CD8-positive, alpha-beta memory T cell (primary cell): Measurements from ENCODE around the gene PGR. TPM values are rescaled to one million over a fixed set of nuclear protein-coding genes. Genes with fewer than 3 reads are reported as not detected.

Experiments used
- CTCF ChIA-PET: fragments of 350-600 bp; sonication (Branson Sonifier 250); formaldehyde crosslinking; loops from one replicate; lab custom pipeline; 2021; ENCODE audit warnings: antibody characterized with exemption; lab: Charles Lee
- POLR2A ChIA-PET: fragments of 350-600 bp; sonication (Branson Sonifier 250); formaldehyde crosslinking; loops from one replicate; lab custom pipeline; 2021; ENCODE audit warnings: antibody characterized with exemption; lab: Charles Lee
- DNase-seq, 5 donors: peaks; one replicate each; pipeline versions ENCODE4 v3.0.0 to v3.0.0-alpha.2; 2020 to 2022; ENCODE audit warnings: mixed read lengths in 1 of 5
- H3K27ac ChIP-seq: one replicate; pipeline ENCODE4 v1.7.0; 2013; ENCODE audit warnings: low read depth, mild to moderate bottlenecking, low read length, moderate library complexity
- H3K27me3 ChIP-seq: 2 replicates; pipeline ENCODE4 v1.7.0; 2013; ENCODE audit warnings: low read length, mild to moderate bottlenecking; ENCODE audit not compliant: insufficient read depth, poor library complexity, severe bottlenecking
- H3K36me3 ChIP-seq: 2 replicates; pipeline ENCODE4 v1.7.0; 2013; ENCODE audit warnings: mild to moderate bottlenecking, low read length, moderate library complexity; ENCODE audit not compliant: insufficient read depth
- H3K4me1 ChIP-seq: 2 replicates; pipeline ENCODE4 v1.7.0; 2013; ENCODE audit warnings: mild to moderate bottlenecking, low read length, moderate library complexity; ENCODE audit not compliant: insufficient read depth
- H3K4me3 ChIP-seq: 2 replicates; pipeline ENCODE4 v1.7.0; 2013; ENCODE audit warnings: mild to moderate bottlenecking, low read length
- H3K9me3 ChIP-seq: 2 replicates; pipeline ENCODE4 v1.7.0; 2013; ENCODE audit warnings: mild to moderate bottlenecking, low read length
- H3K27ac Mint-ChIP-seq, 8 donors: one replicate each; pipeline ENCODE4 v1.8.0; 2020 to 2021; ENCODE audit warnings: mixed read lengths in 8 of 8, mild to moderate bottlenecking in 6 of 8, inconsistent platforms in 3 of 8, moderate library complexity in 3 of 8
- H3K27me3 Mint-ChIP-seq, 2 donors: one replicate each; pipeline ENCODE4 v1.8.0; 2020 to 2021; ENCODE audit warnings: mixed read lengths in 2 of 2, mild to moderate bottlenecking in 1 of 2, moderate library complexity in 1 of 2
- H3K36me3 Mint-ChIP-seq, 3 donors: one replicate each; pipeline ENCODE4 v1.8.0; 2020 to 2021; ENCODE audit warnings: mixed read lengths in 3 of 3, inconsistent platforms in 1 of 3, mild to moderate bottlenecking in 1 of 3
- H3K4me1 Mint-ChIP-seq, 3 donors: one replicate each; pipeline ENCODE4 v1.8.0; 2020 to 2021; ENCODE audit warnings: mixed read lengths in 3 of 3, inconsistent platforms in 1 of 3, mild to moderate bottlenecking in 1 of 3
- H3K4me3 Mint-ChIP-seq, 7 donors: one replicate each; pipeline ENCODE4 v1.8.0; 2020 to 2021; ENCODE audit warnings: mixed read lengths in 7 of 7, mild to moderate bottlenecking in 6 of 7, moderate library complexity in 4 of 7, inconsistent platforms in 2 of 7
- H3K9me3 Mint-ChIP-seq, 5 donors: one replicate each; pipeline ENCODE4 v1.8.0; 2020 to 2022; ENCODE audit warnings: mixed read lengths in 5 of 5, mild to moderate bottlenecking in 3 of 5, moderate library complexity in 2 of 5, inconsistent platforms in 1 of 5
- polyA plus RNA-seq: library from polyadenylated mRNA; unstranded; fragments of 300-500 nt; fragmentation: Illumina TruSeq; gene quantifications from one replicate; pipeline ENCODE4 v1.2.3, GENCODE V29; 2021
- total RNA-seq, 2 experiments: library from RNA; stranded (reverse); gene quantifications; one replicate each; pipeline ENCODE4 v1.2.3, GENCODE V29; 2021

Gene PGR
- total and polyA plus RNA-seq, 3 experiments from 2014 or later, result not detected

GRCh38 chr11:101053492-101053891 lies 76.1 kb downstream of the PGR start:
- Histone ChIP-seq H3K4me1 (no peaks in the 10 kb centered on the region), H3K4me3 (no peak overlapping the region), H3K27ac (no peak overlapping the region), H3K9me3 (no peaks in the 10 kb centered on the region), H3K36me3 (no peaks in the 10 kb centered on the region), H3K27me3 (no peaks in the 10 kb centered on the region)
- Mint-ChIP-seq H3K36me3 (no peaks in the 10 kb centered on the region), H3K27ac (no peak overlapping the region), H3K4me3 (no peak overlapping the region), H3K9me3 (peaks cover 5 to 22% (median 11%) of the 10 kb centered on the region in 5 donors), H3K27me3 (no peaks in the 10 kb centered on the region), H3K4me1 (no peaks in the 10 kb centered on the region)
- CTCF ChIA-PET, result no interaction called here
- POLR2A ChIA-PET, result no interaction called here
- no peak for DNase-seq

GRCh38 chr11:101051677-101052076 lies 77.9 kb downstream of the PGR start:
- H3K9me3 Mint-ChIP-seq, result peaks cover 2 to 13% (median 10%) of the 10 kb centered on the region in 5 donors
- Histone ChIP-seq H3K36me3 (no peaks in the 10 kb centered on the region), H3K4me1 (no peaks in the 10 kb centered on the region), H3K27me3 (no peaks in the 10 kb centered on the region), H3K9me3 (no peaks in the 10 kb centered on the region), H3K27ac (no peak overlapping the region), H3K4me3 (no peak overlapping the region)
- CTCF ChIA-PET, result no interaction called here
- H3K27ac Mint-ChIP-seq, result no peak overlapping the region
- H3K36me3 Mint-ChIP-seq, result no peaks in the 10 kb centered on the region
- H3K4me3 Mint-ChIP-seq, result no peak overlapping the region
- H3K4me1 Mint-ChIP-seq, result no peaks in the 10 kb centered on the region
- no peaks in the 10 kb centered on the region for H3K27me3 Mint-ChIP-seq
- POLR2A ChIA-PET, result no interaction called here
- DNase-seq, result no peak

- Histone ChIP-seq H3K27me3 (no peaks in the 10 kb centered on the region), H3K4me1 (no peaks in the 10 kb centered on the region), H3K36me3 (no peaks in the 10 kb centered on the region), H3K4me3 (no peak overlapping the region), H3K9me3 (no peaks in the 10 kb centered on the region), H3K27ac (no peak overlapping the region)
- H3K27me3 Mint-ChIP-seq, result no peaks in the 10 kb centered on the region
- no peak overlapping the region for H3K4me3 Mint-ChIP-seq
- no peak overlapping the region for H3K27ac Mint-ChIP-seq
- DNase-seq, result no peak
- POLR2A ChIA-PET, result no interaction called here
- H3K9me3 Mint-ChIP-seq, result peaks cover 2 to 14% (median 10%) of the 10 kb centered on the region in 5 donors
- H3K4me1 Mint-ChIP-seq, result no peaks in the 10 kb centered on the region
- H3K36me3 Mint-ChIP-seq, result no peaks in the 10 kb centered on the region
- CTCF ChIA-PET, result no interaction called here
Observed at GRCh38 chr11:101049813-101050212, 79.8 kb downstream of the PGR start.

GRCh38 chr11:101049123-101049522 lies 80.5 kb downstream of the PGR start:
- Histone ChIP-seq H3K9me3 (no peaks in the 10 kb centered on the region), H3K4me3 (no peak overlapping the region), H3K36me3 (no peaks in the 10 kb centered on the region), H3K27me3 (no peaks in the 10 kb centered on the region), H3K27ac (no peak overlapping the region), H3K4me1 (no peaks in the 10 kb centered on the region)
- DNase-seq, result no peak
- H3K4me3 Mint-ChIP-seq, result no peak overlapping the region
- no peak overlapping the region for H3K27ac Mint-ChIP-seq
- H3K27me3 Mint-ChIP-seq, result no peaks in the 10 kb centered on the region
- peaks cover 2 to 16% (median 10%) of the 10 kb centered on the region in 5 donors for H3K9me3 Mint-ChIP-seq
- CTCF ChIA-PET, result no interaction called here
- POLR2A ChIA-PET, result no interaction called here
- H3K36me3 Mint-ChIP-seq, result no peaks in the 10 kb centered on the region
- no peaks in the 10 kb centered on the region for H3K4me1 Mint-ChIP-seq

- Histone ChIP-seq H3K9me3 (no peaks in the 10 kb centered on the region), H3K4me1 (no peaks in the 10 kb centered on the region), H3K27me3 (no peaks in the 10 kb centered on the region), H3K36me3 (no peaks in the 10 kb centered on the region), H3K4me3 (no peak overlapping the region), H3K27ac (no peak overlapping the region)
- Mint-ChIP-seq H3K4me3 (no peak overlapping the region), H3K9me3 (peaks cover 2 to 14% (median 12%) of the 10 kb centered on the region in 5 donors), H3K27me3 (no peaks in the 10 kb centered on the region), H3K36me3 (no peaks in the 10 kb centered on the region), H3K4me1 (no peaks in the 10 kb centered on the region), H3K27ac (no peak overlapping the region)
- CTCF ChIA-PET, result no interaction called here
- no peak for DNase-seq
- POLR2A ChIA-PET, result no interaction called here
Observed at GRCh38 chr11:101048479-101048878, 81.1 kb downstream of the PGR start.

- H3K9me3 Mint-ChIP-seq, result peaks cover 0 to 14% (median 8%) of the 10 kb centered on the region in 5 donors
Observed at GRCh38 chr11:101046947-101047346, 82.7 kb downstream of the PGR start.

DNA sequence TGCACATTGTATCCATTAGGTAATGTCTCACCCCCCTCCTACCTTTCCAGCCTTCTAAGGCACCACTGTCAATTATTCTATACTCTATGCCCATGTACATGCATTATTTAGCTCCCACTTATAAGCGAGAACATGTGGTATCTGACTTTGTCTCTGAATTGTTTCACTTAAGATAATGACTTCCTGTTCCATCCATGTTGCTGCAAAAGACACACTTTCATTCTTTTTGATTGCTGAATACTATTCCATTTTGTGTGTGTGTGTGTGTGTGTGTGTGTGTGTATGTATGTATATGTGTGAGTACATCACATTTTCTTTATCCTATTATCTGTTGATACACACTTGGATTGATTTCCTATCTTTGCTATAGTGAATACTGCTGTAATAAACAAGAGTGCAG lies 84.2 kb downstream of the PGR start:
- POLR2A ChIA-PET, result no interaction called here

More at GRCh38 chr11:101046947-101047346, 82.7 kb downstream of the PGR start:
- no peak for DNase-seq
- Histone ChIP-seq H3K9me3 (no peaks in the 10 kb centered on the region), H3K27ac (no peak overlapping the region), H3K36me3 (no peaks in the 10 kb centered on the region), H3K4me1 (no peaks in the 10 kb centered on the region), H3K27me3 (no peaks in the 10 kb centered on the region), H3K4me3 (no peak overlapping the region)
- H3K27me3 Mint-ChIP-seq, result no peaks in the 10 kb centered on the region
- H3K4me1 Mint-ChIP-seq, result no peaks in the 10 kb centered on the region
- H3K36me3 Mint-ChIP-seq, result no peaks in the 10 kb centered on the region
- CTCF ChIA-PET, result no interaction called here
- H3K27ac Mint-ChIP-seq, result no peak overlapping the region
- POLR2A ChIA-PET, result no interaction called here
- no peak overlapping the region for H3K4me3 Mint-ChIP-seq

GRCh38 chr11:101043940-101044339 lies 85.7 kb downstream of the PGR start:
- CTCF ChIA-PET, result no interaction called here
- H3K27ac Mint-ChIP-seq, result no peak overlapping the region
- Histone ChIP-seq H3K27ac (no peak overlapping the region), H3K36me3 (no peaks in the 10 kb centered on the region), H3K4me1 (no peaks in the 10 kb centered on the region), H3K9me3 (no peaks in the 10 kb centered on the region), H3K4me3 (no peak overlapping the region), H3K27me3 (no peaks in the 10 kb centered on the region)
- no peaks in the 10 kb centered on the region for H3K36me3 Mint-ChIP-seq
- H3K4me1 Mint-ChIP-seq, result no peaks in the 10 kb centered on the region
- H3K4me3 Mint-ChIP-seq, result no peak overlapping the region
- no peaks in the 10 kb centered on the region for H3K27me3 Mint-ChIP-seq
- DNase-seq, result no peak
- H3K9me3 Mint-ChIP-seq, result peaks cover 2 to 10% (median 10%) of the 10 kb centered on the region in 5 donors
- POLR2A ChIA-PET, result interaction anchor here (0.7 kb wide), 1 partner anchor 58 kb away, joined by 12 read pairs; no protein-coding TSS in a partner anchor

More for the DNA sequence above, 84.2 kb downstream of the PGR start:
- Mint-ChIP-seq H3K27ac (no peak overlapping the region), H3K4me3 (no peak overlapping the region), H3K36me3 (no peaks in the 10 kb centered on the region), H3K4me1 (no peaks in the 10 kb centered on the region), H3K9me3 (peaks cover 2 to 14% (median 10%) of the 10 kb centered on the region in 5 donors), H3K27me3 (no peaks in the 10 kb centered on the region)
- H3K27ac ChIP-seq, result no peak overlapping the region
- CTCF ChIA-PET, result interaction anchor here (0.7 kb wide), 1 partner anchor 948 kb away, joined by 3 read pairs; no protein-coding TSS in a partner anchor
- DNase-seq, result no peak
- H3K4me3 ChIP-seq, result no peak overlapping the region
- no peaks in the 10 kb centered on the region for H3K9me3 ChIP-seq
- H3K36me3 ChIP-seq, result no peaks in the 10 kb centered on the region
- no peaks in the 10 kb centered on the region for H3K27me3 ChIP-seq
- H3K4me1 ChIP-seq, result no peaks in the 10 kb centered on the region
